NCI-H128 (cell line): ENCODE data around the gene ADARB2.
A peak's percentile ranks its signal among the peaks of the same experiment; 100 is the strongest.

Source experiments
- DNase-seq: peaks from one replicate; lab custom pipeline; 2025; ENCODE audit not compliant: unreplicated experiment; lab: John Stamatoyannopoulos, UW

The ADARB2 gene

DNA sequence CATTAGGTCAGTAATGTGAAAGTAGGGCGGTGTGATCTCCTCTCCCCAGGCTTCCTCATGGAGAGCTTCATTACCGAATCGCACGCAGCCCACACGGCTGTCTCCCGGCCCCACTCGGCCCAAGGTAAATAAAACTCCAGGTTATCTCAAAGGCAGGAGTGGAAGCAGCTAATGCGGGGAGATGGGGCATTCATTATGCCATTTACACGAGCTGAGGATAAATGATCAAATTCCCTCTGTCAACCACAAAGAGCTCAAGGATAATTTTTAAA is 93.5 kb downstream of the ADARB2 start:
- peak; percentile 29 for DNase-seq

DNA sequence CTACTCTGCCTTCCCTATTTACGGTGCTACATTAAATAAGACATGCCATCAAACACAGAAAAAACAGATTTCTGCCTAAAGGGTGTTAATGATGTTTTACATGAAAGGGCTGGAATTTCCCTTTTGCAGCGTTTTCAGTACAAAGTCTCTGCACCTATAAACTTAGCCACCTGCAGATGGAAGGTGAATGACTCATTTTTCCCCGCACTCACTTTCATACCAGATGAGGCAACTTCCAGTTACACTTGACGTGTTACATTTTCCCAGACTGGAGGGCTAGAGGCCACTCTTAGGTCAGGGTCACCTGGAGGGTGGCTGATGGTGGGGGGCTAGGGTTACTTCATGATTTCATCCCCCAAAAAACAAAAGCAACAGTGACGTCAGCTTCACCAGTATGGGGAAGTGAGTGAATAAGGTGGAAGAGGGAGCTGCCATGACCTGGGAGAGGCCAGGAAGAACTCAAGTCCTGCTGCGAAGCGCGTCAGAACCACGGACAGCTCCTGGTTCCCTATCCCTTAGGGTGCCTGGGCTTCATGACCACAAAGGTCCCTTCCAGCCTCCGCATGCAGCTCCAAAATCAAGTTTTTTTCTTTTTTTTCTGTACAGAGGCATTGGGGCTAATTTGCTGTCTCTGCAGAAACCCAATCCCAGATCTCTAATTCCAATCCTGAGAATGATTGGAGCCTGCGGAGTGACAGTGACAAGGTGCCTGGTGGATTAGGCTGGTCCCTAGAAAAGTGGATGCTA is 94.0 kb downstream of the ADARB2 start:
- no peak for DNase-seq

DNA sequence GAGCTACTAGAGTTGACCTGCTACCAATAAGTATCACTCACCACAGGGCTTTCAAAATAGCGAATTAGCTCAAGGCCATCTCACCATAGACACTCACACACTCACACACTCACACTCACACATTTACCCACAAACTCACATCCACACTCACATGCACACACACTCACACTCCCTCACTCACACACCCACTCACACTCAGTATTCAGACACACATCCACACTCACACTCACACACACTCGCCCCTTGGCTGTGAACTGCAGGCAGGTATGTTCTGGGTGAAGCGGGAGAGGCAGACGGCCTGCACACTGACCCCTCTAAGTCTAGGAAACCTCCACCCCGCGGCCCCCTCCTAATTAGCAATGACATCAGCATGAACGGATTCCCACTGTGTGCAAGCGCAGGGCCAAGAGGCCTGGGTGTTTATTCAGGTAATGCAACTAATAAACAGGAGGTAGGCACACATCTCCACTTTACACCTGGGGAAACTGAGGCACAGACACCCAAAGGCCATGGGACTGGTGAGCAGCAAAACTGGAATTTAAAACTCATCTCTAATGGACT is 94.6 kb downstream of the ADARB2 start:
- no peak for DNase-seq

DNA sequence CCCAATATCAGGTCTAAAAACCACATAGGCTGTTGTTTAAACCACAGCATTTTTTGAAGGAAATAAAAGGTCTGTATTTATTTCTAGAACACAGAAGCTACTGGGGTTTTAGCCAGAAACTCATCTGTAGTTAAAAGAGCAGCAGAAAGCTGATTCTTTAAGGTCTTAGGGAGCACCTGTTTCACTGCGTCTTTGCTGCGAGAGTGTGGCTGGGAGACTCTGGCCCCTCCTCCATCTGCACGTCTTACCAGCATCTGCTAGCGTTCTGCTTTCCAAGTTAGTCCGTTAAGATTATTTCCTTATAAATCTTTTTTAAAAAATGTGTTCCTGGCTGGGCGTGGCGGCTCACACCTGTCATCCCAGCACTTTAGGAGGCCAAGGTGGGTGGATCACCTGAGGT is 95.9 kb downstream of the ADARB2 start:
- no peak for DNase-seq

DNA sequence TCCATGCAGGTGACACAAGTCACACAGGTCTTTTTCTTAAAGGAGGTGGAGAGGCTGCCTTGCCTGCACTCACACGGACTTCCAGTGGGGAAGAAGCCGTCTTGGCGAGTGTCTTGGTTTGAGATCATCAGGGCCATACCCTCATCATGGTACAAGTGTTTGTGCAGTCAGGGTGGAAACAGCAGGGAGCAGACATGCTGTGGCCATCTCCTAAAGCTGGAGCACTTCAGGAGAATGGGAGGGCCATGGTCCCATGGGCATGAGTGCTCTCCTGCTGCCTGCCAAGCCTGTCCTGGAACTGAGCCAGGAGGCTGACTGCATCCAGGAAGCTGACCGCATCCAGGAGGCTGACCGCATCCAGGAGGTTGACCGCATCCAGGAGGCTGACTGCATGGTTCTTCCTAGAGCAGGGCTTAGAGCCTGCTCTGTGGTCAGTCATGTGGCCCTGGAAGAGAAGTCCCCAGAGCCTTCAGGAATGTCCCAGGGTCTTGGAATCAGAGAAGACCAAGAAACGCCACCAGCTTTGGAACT is 98.4 kb downstream of the ADARB2 start:
- DNase-seq, result no peak

DNA sequence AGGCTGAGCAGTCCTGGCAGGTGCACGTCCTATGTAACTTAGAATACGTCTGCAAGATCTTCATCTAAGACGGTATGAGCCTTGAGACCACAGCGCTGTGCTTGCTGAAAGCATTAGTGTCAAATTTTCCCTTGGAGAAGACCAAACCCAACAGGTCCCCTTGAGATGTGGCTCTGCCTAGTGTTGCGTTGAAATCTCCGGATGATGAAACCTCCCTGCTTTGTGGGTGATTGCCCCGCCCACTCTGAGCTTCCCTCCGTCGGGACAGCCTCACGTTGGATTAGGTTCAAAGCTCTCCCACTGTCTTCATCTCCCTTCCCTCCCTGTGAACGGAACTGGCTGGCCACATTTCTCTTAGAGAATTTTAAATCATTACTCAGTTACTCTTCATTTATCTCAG is 102.0 kb downstream of the ADARB2 start:
- DNase-seq, result no peak

DNA sequence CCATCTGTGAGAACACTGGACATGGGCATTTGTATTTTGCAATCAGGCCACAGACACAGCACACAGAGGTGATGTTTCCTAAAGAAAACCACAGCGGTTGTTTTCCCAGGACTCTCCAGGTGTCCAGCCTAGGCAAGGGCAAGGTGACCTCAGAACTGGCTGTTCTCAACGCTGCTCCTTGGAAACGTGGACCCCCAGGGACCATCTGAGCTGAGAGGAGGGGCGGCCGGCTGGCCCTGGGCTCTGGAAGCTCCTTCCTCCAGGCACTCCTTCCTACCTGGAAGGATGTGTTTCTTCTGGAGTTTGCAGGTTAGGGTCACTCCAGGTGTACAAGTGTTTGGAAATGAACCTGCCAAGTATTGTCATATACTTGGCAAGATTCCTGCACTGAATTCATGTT is 103.1 kb downstream of the ADARB2 start:
- DNase-seq, result no peak

DNA sequence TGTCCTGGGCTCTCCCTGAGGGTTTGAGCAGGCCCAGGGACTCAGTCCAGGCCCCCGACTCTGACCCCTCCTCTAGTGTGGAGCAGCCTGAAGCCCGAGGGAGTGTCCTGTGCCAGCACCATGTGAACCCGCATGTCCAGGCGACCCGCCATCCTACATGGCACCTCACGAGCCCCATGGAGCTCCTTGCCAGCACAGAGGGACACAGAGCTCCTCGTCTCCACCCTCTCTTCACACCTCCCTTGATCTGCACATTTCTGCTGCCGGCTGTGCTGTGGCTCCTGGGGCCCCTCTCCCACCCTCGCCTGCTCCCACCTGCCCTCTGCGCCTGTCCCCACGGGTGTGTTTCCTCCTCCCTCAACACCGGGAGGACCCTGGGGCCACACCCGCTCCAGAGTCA is 103.5 kb downstream of the ADARB2 start:
- DNase-seq, result no peak

DNA sequence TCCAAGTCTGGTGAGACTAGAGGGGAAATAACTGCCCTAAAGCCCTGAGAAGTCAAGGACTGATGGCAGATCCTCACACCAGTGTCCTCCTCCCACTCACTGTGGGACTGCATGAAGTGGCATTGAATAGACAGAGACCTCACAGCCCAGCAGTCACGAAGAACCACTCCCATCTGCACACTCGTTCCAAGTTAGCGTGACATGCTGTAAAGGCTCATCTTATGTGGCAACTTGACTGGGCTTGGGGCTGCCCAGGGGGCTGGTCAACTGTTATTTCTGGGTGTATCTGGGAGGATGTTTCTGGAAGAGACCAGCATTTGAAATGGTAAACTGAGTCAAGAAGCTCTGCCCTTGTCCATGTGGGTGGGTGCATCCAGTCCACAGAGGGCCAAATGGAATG is 104.7 kb downstream of the ADARB2 start:
- DNase-seq, result no peak

DNA sequence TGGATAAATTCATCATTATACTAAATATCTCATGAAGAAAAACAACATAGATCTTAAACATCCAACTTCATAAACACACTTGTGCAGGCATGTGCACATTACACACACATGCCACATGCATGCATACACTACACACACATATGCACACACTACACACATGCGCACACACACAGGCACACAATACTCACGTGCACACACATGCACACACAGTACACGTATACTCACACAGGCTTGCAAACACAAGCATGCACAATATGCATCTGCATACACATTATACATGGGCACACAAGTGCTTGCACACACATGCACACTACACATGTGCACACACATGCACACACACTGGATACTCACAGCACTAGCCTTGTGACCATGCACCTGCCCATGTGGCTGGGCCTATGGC is 105.2 kb downstream of the ADARB2 start:
- DNase-seq, result no peak

DNA sequence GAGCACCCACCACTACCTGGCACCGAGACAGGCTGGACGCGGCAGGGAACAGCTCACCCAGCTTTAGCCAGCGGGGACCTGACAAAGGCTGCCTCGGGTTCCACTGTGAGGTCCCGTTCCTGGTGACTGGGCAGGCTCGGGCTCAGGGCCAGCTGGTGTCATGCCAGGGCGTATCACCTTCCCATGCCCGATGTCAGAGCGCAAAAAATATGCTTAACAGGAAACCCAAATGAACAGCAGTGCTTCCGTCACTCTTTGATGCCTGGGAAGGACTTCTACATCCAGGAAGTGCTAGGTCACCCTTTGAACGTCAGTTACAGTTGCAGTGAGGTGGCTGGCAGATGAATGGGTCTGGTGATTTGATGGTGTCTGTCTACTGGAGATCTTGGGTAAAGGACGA is 106.0 kb downstream of the ADARB2 start:
- no peak for DNase-seq

DNA sequence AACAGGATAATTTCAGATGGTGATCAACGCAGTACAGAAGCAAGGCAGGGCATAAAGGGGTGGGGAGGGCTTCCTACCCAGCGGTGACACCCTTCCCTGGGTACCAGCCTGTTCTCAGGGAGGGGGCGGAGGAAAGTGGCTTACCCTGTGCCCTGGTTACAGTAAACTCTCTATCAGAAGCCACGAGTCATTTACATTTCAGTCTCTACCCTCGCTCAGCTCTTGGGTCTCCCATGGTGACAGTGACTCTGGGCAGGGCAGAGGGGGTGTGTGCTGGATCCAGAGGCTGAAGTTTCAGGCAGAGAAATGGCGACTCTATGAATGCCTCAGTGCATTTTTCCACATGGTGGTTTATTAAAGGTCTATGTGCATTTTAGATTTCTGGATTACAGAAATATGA is 107.0 kb downstream of the ADARB2 start:
- DNase-seq, result no peak

DNA sequence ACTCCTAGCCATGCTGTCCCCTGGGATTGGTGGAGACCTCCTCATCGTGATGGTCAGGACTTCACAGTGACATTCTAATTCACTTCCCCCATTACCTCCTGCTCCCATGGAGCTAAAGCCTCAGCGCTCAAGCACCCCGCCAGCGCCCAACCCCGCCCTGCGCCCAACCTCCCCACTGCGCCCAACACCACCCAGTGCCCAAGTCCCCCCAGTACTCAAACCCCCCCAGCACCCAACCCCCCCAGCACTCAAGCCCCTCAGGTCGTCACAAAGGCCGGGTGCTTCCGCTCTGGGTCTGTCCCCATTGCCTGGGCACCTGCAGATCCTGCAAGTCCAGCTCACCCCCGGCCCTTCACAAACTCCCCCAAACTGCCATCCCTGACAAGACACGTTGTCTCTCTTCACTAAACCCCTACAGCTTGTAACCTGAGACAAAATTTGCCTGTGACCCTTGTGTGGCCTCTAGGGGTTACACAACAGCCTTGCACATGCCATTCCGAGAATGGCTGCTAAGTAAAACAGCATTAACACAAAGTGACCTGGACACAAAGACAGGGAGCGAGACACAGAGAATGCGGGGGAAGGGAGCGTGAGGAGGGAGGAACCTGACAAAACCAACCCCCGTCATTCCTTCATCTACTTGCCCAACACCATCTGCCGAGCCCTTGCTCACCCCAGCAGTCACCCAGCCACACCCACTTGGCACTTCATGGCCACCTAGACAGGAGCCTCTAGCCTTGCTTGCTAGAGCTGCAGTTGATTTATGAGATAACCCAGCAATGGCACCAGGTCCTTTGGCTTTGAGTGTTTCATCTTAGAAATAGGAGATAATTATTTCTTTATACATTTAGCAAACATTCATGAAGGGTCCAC is 107.8 kb downstream of the ADARB2 start:
- DNase-seq, result no peak

DNA sequence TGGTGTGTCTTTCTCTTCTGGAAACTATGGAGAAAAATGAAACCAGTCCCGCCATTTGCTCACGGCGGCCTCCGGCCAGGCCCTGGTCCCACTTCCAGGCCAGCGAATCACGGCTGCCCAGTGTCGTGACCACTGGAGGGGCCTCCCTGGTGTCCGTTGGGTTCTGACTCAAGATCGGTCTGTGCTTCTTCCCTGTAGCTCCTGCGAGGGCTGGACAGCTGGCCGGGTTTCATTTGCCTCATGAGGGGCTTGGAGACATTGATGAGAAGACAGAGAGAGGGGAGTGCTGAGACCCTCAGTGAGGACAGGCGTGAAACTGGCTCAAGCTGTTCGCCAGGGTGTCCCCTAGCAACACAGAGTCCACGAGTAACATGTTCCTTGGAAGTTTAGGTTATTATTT is 108.6 kb downstream of the ADARB2 start:
- DNase-seq, result no peak

DNA sequence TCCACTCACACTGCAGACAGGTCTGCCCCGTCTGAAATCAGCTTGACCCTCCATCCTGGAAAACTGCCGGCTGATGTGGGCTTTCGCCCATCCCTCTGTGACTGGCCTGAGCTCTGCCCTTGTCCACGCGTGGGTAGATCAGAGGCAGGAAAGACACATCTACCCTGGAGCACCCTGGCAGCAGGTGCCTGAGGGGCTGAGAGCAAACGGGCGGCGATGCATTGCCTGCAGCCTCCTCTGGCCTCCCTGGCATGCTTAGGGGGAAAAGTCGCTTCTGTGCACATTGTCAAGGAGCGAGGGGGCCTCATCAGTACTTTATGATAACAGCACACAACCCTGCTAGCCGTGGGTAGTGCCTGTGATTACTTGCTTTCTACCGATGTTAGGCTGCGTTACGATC is 109.4 kb downstream of the ADARB2 start:
- DNase-seq, result no peak

DNA sequence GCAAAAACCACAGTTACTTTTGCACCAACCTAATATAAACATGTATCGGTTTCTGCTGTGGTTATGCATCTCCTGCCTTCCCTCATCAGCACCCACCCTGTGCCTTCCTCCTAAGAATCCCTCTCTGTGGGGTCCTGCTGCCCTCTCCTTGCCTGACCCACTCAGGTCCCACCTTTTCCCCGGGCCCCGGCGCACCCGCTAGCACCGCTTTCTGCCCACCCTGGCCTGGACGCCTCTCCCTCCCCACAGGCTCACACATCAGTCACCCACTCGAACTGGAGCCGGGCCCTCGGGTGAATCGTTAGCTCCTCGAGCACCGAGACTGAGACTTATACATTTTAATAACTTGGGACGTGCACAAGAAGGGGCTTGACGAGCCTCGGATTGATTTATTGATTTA is 110.5 kb downstream of the ADARB2 start:
- DNase-seq, result no peak

DNA sequence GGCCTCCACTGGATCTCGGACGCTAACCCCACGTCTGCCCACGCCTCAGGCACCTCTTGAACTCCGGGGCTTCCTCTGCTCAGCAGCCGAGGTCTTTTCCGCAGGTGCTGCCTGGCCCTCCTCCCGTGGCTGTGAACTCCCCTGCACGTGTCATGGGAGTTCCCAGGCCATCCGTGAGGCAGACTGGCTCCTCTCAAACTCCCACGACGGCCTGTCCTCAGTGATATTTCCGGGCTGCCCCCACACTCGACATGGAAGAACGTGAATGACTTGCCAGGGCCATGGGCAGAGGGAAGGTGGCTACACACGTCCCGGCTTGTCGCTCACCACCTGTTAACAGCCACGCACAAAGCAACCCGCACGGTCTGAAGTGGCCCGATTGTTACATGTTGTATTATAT is 110.9 kb downstream of the ADARB2 start:
- no peak for DNase-seq

DNA sequence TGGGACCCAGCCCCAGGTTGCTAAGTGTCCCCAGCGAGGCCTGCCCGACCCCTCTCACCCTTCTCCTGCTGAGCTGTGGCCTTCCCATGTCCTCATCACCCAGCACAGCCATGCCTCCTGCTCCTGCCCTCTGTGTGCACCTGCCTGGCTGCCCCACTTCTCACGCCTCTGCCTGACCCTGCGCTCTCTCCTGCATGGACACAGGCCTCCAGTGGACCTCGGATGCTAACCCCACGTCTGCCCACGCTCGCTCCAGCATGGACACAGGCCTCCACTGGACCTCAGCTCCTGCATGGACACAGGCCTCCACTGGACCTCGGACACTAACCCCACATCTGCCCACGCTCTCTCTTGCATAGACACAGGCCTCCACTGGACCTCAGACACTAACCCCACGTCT is 111.6 kb downstream of the ADARB2 start:
- no peak for DNase-seq

DNA sequence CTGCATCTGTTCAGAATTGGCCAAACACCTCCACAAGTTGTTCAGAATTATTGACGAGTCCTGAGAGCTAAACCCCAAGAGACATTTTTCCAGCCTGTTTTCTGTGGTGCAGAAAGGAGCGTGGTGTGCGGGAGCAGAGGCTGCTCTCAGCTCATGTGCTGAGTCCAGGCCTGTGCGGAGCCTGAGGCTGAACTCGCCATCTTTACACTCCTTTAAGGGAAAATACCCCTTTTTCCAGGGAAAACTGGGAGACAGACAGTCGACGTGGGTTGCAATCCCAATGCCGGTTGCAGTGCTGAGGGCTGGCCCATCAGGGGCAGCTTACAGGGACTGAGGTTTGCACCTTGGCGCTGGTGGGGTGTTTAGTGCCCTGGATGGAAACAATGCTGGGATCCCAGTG is 112.2 kb downstream of the ADARB2 start:
- no peak for DNase-seq

DNA sequence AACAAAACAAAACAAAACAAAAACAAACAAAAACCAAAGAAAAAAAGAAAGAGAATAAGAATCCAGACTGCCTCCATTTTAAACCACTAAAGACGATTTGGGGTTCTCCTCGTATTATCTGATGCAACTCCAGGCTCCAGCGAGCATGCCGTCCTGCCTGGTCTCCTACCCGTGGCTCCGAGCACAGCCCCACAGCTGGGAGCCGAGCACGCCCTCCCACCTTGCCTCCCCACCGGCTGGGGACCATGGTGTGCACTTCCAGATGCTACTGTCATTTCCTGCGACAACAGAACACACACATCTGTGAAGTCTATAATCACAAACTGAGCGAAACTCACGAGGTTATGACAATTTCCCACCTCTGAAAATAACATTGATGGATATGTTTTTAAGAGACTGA is 113.1 kb downstream of the ADARB2 start:
- DNase-seq, result no peak

DNA sequence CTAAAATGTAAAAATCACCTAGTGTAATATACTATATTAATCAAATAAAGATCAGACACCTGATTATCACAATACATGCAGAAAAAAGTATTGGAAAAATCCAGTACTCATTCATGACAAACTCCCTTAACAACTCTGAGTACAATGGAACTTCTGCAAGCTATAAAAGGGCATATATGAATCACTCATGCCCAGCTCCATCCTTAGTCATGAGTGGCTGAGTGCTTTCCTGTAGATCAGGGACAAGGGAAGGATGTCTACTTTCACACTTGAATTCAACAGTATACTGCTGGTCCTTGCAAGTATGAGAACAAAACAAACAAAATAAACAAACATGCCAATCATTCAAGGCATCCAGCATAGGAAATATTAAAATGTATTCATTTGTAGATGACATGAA is 116.5 kb downstream of the ADARB2 start:
- no peak for DNase-seq
